ENCODE data around the gene NSD2. TPM values are rescaled to one million over a fixed set of nuclear protein-coding genes. Genes with fewer than 3 reads are reported as not detected.

Gene NSD2
- total and polyA plus RNA-seq, 9 of the 15 experiments (the other 6 are each of a cell fraction or from before 2014, with no cell fraction given): 6.4 to 126 (median 58.8) TPM

GRCh38 chr4:1976416-1977352, 105.5 kb downstream of the NSD2 start:
- ATAC-seq (no peak), DNase-seq (ENCODE audit: extremely low read depth in 1 of 4, low spot score in 3 of 4) (no peak), FAIRE-seq (no peak)
- Histone ChIP-seq H3K79me2 (ENCODE audit: control insufficient read depth, insufficient read depth, low read length) (no peaks in the 10 kb centered on the region), H3K9me3 (replicated peaks; ENCODE audit: control insufficient read depth, insufficient read depth, low read depth, low read length) (no peaks in the 10 kb centered on the region), H3K9me1 (ENCODE audit: control insufficient read depth, insufficient read depth, low read length) (no peaks in the 10 kb centered on the region), H3K4me1 (replicated peaks in 1 of 2; ENCODE audit: control insufficient read depth in 2 of 2, insufficient read depth in 2 of 2, low read length in 2 of 2) (peaks cover 2 to 7% of the 10 kb centered on the region in 2 experiments; a peak in 4 of 5 replicates), H4K20me1 (replicated peaks; ENCODE audit: control insufficient read depth, insufficient read depth, low read length) (peaks cover 13% of the 10 kb centered on the region), H2AFZ (ENCODE audit: low read depth, low read length) (no peak overlapping the region), H3K27me3 (ENCODE audit: control insufficient read depth in 2 of 2, insufficient read depth in 2 of 2, low read length in 2 of 2) (no peaks in the 10 kb centered on the region), H3K4me2 (ENCODE audit: insufficient read depth, low read length) (no peak overlapping the region), H3K9ac (ENCODE audit: insufficient read depth in 1 of 2, low read depth in 2 of 2, low read length in 2 of 2) (no peak overlapping the region), H3K4me3 (no peak overlapping the region), H3K36me3 (ENCODE audit: control insufficient read depth, insufficient read depth, low read length) (peaks cover 97% of the 10 kb centered on the region), H3K27ac (ENCODE audit: extremely low read depth, low read depth, low read length) (no peak overlapping the region)
- WGBS (ENCODE audit: insufficient coverage, low coverage, missing lambda C conversion rate): 96% methylated on average over 22 of the region's 35 CpGs
- ChIA-PET POLR2A (interaction anchor here (0.6 kb wide), 1 partner anchor 12 kb away, joined by 4 read pairs; no protein-coding TSS in a partner anchor), CTCF (ENCODE audit: low intra/inter-chr PET ratio) (interaction anchor here (0.6 kb wide), 1 partner anchor 12 kb away, joined by 4 read pairs; no protein-coding TSS in a partner anchor)
- TF ChIP-seq SOX6 (IDR thresholded peaks at IDR 0.05) (no peak), POLR2G (IDR thresholded peaks at IDR 0.05; ENCODE audit: low read depth, low read length) (peak; percentile 52; the same call in 1 of the 2 replicates)
- no TSS peak for BruUV-seq (replicated peaks)
- in situ Hi-C loops (cut with MboI): no loop called here
- intact Hi-C loops (cut with micrococcal nuclease): no loop called here

GRCh38 chr4:1978226-1978625, 107.0 kb downstream of the NSD2 start:
- Histone ChIP-seq H3K4me3 (no peak overlapping the region), H3K9me1 (ENCODE audit: control insufficient read depth, insufficient read depth, low read length) (no peaks in the 10 kb centered on the region), H3K4me1 (replicated peaks in 1 of 2; ENCODE audit: control insufficient read depth in 2 of 2, insufficient read depth in 2 of 2, low read length in 2 of 2) (peaks cover 2 to 15% of the 10 kb centered on the region in 2 experiments; a peak in 4 of 5 replicates), H3K27me3 (ENCODE audit: control insufficient read depth in 2 of 2, insufficient read depth in 2 of 2, low read length in 2 of 2) (no peaks in the 10 kb centered on the region), H3K27ac (ENCODE audit: extremely low read depth, low read depth, low read length) (no peak overlapping the region), H3K9ac (ENCODE audit: insufficient read depth in 1 of 2, low read depth in 2 of 2, low read length in 2 of 2) (peak overlapping the region in 1 of 2 experiments; percentile 26; a peak in 1 of 4 replicates), H3K9me3 (replicated peaks; ENCODE audit: control insufficient read depth, insufficient read depth, low read depth, low read length) (no peaks in the 10 kb centered on the region), H4K20me1 (replicated peaks; ENCODE audit: control insufficient read depth, insufficient read depth, low read length) (peaks cover 15% of the 10 kb centered on the region), H2AFZ (ENCODE audit: low read depth, low read length) (no peak overlapping the region), H3K79me2 (ENCODE audit: control insufficient read depth, insufficient read depth, low read length) (no peaks in the 10 kb centered on the region), H3K4me2 (ENCODE audit: insufficient read depth, low read length) (no peak overlapping the region), H3K36me3 (ENCODE audit: control insufficient read depth, insufficient read depth, low read length) (peaks cover 98% of the 10 kb centered on the region)
- intact Hi-C loops (cut with micrococcal nuclease): no loop called here
- ChIA-PET CTCF (ENCODE audit: low intra/inter-chr PET ratio) (no interaction called here), POLR2A (interaction anchor here (0.6 to 0.9 kb wide), 3 partner anchors 8 to 68 kb away, joined by 3 to 4 read pairs (median 3); no protein-coding TSS in a partner anchor)
- no peak for TF ChIP-seq PRMT5 (CRISPR knock-in tag; IDR thresholded peaks at IDR 0.05)
- BruUV-seq (replicated peaks): no TSS peak
- in situ Hi-C loops (cut with MboI): no loop called here
- ATAC-seq: no peak
- DNase-seq (ENCODE audit: extremely low read depth in 1 of 4, low spot score in 3 of 4): no peak
- no peak for FAIRE-seq
- 95% methylated on average over 13 of the region's 13 CpGs for WGBS (ENCODE audit: insufficient coverage, low coverage, missing lambda C conversion rate)

Measured in K562 (cell line).